ENCODE data around the gene CEP104.
"Not testable (repeated sequence)": the region's sequence is repeated elsewhere in the genome, so short reads cannot be mapped to it uniquely, and the experiment has no call there.

CEP104 gene

GRCh38 chr1:3821447-3821846 is 35.6 kb downstream of the CEP104 start:
- no peak for DNase-seq

GRCh38 chr1:3821004-3821403 is 36.0 kb downstream of the CEP104 start:
- no peak for DNase-seq

GRCh38 chr1:3820316-3820715 is 36.7 kb downstream of the CEP104 start:
- no peak for DNase-seq

- DNase-seq = no peak
These were observed 37.2 kb downstream of the CEP104 start for GRCh38 chr1:3819771-3820200.

- no peak for DNase-seq
These were observed 39.0 kb downstream of the CEP104 start for GRCh38 chr1:3817821-3818597.

GRCh38 chr1:3817138-3817740 is 39.8 kb downstream of the CEP104 start:
- no peak for DNase-seq

- DNase-seq = no peak
These were observed 40.5 kb downstream of the CEP104 start for GRCh38 chr1:3816331-3817137.

- DNase-seq = no peak
These were observed 42.0 kb downstream of the CEP104 start for GRCh38 chr1:3814771-3815561.

GRCh38 chr1:3814065-3814464 is 42.9 kb downstream of the CEP104 start:
- DNase-seq = no peak

GRCh38 chr1:3811595-3811911 is 45.5 kb downstream of the CEP104 start:
- DNase-seq = no peak

GRCh38 chr1:3810149-3810761 is 46.8 kb downstream of the CEP104 start:
- DNase-seq = not testable (repeated sequence)

- DNase-seq = no peak
These were observed 47.3 kb downstream of the CEP104 start for GRCh38 chr1:3809680-3810079.

- no peak for DNase-seq
These were observed 49.2 kb downstream of the CEP104 start for GRCh38 chr1:3807769-3808168.

- DNase-seq = no peak
These were observed 52.0 kb downstream of the CEP104 start for GRCh38 chr1:3805038-3805437.

GRCh38 chr1:3804627-3804944 is 52.4 kb downstream of the CEP104 start:
- DNase-seq = not testable (repeated sequence)

- no peak for DNase-seq
These were observed 52.9 kb downstream of the CEP104 start for GRCh38 chr1:3803905-3804626.

GRCh38 chr1:3800795-3801194 is 56.2 kb downstream of the CEP104 start:
- DNase-seq = not testable (repeated sequence)

- no peak for DNase-seq
These were observed 56.9 kb downstream of the CEP104 start for GRCh38 chr1:3799976-3800685.

- peak; percentile 96 for DNase-seq
These were observed 60.6 kb downstream of the CEP104 start, which contains the start of gene LRRC47 for GRCh38 chr1:3796215-3797061. Gene LRRC47, minus strand, starts transcription at chr1:3796498. Its CDS starts 22 bp downstream, at chr1:3796476.
